B cell (primary cell): ENCODE measurements around the gene RAB25.

Experiments
- EZH2 ChIP-seq: IDR thresholded peaks from 2 replicates; pipeline ENCODE4 v1.6.1; 2012; ENCODE audit warnings: borderline replicate concordance, low read depth, mild to moderate bottlenecking, moderate library complexity, low read length; ENCODE audit not compliant: insufficient read depth, poor library complexity, severe bottlenecking
- TF ChIP-seq, protein P1 (sequence below): fragments of 200-600 bp; IDR thresholded peaks from one replicate; pipeline ENCODE4 v1.8.0; 2022; ENCODE audit warnings: antibody characterized with exemption, mild to moderate bottlenecking

DNA sequence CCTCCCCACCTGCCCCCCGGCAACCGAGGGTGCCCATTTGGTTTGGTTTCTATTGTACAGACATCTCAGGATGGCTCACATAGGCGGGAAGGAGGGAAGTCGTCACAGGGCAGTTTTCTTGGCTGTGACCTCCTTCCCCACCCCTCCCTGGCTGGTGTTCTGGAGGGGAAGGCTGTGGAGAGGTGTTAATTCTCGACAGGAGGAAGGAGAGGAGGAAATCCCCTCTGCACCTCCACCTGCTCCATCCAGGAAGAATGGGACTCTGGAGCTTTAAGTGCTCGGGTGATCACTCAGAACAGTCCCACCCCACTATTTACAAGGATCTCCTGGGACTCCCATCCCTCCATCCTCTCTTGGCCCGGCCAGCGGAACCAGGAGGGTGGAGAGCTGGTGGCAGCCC, 13.7 kb downstream of the RAB25 start:
- TF ChIP-seq EZH2, result no peak
- TF ChIP-seq, protein P1, sequence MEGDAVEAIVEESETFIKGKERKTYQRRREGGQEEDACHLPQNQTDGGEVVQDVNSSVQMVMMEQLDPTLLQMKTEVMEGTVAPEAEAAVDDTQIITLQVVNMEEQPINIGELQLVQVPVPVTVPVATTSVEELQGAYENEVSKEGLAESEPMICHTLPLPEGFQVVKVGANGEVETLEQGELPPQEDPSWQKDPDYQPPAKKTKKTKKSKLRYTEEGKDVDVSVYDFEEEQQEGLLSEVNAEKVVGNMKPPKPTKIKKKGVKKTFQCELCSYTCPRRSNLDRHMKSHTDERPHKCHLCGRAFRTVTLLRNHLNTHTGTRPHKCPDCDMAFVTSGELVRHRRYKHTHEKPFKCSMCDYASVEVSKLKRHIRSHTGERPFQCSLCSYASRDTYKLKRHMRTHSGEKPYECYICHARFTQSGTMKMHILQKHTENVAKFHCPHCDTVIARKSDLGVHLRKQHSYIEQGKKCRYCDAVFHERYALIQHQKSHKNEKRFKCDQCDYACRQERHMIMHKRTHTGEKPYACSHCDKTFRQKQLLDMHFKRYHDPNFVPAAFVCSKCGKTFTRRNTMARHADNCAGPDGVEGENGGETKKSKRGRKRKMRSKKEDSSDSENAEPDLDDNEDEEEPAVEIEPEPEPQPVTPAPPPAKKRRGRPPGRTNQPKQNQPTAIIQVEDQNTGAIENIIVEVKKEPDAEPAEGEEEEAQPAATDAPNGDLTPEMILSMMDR, result no peak
